T47D (cell line): Measurements from ENCODE around the gene ITCH.
"Not testable (repeated sequence)": the region's sequence is repeated elsewhere in the genome, so short reads cannot be mapped to it uniquely, and the experiment has no call there.

ENCODE experiments used
- DNase-seq, 2 experiments: peaks; one replicate each; pipeline versions ENCODE4 v3.0.0 to v3.0.0-alpha.2; 2011 to 2012; ENCODE audit warnings: low read depth in 1 of 2, low spot score in 1 of 2
- JUND ChIP-seq: IDR thresholded peaks from 2 replicates; pipeline ENCODE4 v1.6.1; 2012; ENCODE audit warnings: low read depth
- in situ Hi-C: cut with HindIII; loops from 2 replicates; pipeline ENCODE4 v1.10.0; 2016; ENCODE audit warnings: low sequenced_read_pairs, low pct_unique_long_range_greater_than_20kb

Gene ITCH

DNA sequence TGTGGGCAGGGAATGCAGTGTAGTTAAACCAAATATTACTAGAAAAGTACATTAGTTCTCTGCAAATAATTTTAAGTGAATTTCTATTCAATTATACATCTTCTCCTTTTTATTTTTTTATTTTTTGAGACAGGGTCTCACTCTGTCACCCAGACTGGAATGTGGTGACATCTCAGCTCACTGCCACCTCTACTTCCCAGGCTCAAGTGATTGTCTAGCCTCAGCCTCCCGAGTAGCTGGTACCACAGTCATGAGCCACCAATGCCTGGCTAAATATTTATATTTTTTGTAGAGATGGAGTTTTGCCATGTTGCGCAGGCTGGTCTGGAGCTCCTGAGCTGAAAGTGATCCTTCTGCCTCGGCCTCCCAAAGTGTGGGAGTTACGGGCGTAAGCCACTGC, 76.1 kb downstream of the ITCH start:
- in situ Hi-C loops = no loop called here
- DNase-seq = no peak
- TF ChIP-seq JUND = no peak

DNA sequence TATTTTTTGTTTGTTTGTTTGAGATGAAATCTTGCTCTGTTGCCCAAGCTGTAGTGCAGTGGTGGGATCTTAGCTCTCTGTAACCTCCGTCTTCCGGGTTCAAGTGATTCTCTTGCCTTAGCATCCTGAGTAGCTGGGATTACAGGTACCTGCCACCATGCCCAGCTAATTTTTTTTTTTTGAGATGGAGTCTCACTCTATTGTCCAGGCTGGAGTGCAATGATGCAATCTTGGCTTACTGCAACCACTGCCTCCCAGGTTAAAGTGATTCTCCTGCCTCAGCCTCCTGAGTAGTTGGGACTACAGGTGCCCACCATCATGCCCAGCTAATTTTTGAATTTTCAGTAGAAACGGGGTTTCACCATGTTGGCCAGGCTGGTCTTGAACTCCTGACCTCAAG, 78.3 kb downstream of the ITCH start:
- in situ Hi-C loops = not testable (repeated sequence)

DNA sequence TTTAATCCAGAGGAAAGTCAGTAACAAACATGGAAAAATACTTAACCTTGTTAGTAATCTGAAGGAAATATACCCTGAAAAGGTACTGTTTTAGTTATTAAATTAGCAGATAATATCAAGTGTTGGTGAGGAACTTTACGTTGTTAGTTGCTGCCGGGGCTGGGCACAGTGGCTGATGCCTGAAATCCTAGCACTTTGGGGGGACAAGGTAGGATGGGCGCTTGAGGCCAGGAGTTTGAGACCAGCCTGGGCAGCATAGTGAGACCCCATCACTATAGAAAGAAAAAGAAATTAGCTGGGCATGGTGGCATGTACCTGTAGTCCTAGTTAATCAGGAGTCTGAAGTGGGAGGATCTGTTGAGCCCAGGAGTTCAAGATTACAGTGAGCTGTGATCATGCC, 80.5 kb downstream of the ITCH start:
- in situ Hi-C loops = no loop called here
- TF ChIP-seq JUND = no peak

More for the DNA sequence above, 78.3 kb downstream of the ITCH start:
- not testable (repeated sequence) for DNase-seq

DNA sequence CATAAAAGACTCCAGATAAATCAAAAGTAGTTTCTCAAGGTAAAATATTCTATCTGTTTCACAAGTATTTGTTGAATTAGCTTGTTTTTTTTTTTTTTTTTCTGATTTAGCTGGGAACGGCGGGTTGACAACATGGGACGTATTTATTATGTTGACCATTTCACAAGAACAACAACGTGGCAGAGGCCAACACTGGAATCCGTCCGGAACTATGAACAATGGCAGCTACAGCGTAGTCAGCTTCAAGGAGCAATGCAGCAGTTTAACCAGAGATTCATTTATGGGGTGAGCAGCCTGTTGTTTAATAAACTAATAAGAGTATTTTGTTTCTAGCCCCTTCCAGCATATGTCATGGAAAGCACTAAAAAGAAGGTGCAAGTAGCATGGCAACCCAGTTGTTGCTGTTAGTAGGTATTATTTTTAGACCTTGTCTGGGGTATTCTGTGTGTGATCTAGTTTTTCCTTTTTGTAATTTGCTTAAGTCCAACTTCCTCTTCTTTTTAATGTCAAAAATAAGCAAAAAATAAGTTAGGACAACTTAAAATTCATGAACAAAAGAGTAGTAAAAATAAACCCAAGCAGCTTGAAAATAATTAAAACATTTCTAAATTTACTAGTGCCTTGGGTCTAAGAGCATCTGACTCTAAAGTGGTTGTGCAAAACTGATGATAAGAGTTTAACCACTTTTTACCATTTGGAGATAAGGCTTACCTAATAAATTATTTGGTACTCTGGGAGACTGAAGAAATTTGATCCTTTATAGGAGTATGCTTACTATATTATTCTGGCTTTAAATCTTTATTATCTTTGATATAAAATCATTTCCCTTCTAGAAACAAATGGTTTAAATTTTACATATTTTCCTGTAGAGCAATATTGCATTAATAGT, 82.3 kb downstream of the ITCH start:
- no peak for TF ChIP-seq JUND
- in situ Hi-C loops = no loop called here
- no peak for DNase-seq

More for the DNA sequence above, 80.5 kb downstream of the ITCH start:
- DNase-seq = no peak

DNA sequence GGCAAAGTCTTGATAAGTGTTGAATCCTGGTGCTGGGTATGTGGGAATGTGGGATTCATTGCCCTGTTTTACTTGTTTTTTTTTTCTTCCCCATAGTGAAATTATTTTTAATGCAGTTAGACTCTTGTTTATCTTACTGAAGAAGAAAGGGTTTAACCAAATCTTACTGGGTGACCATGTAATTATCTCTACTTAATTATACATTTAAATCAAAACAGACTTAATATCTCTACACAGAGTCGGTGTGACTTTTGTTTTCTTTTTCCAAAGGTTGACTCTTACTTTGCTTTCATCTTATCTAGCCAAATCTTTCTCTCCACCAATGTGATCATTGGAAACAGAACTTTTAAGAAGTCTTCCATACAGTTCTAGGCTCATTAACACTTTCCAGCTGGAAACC, 85.4 kb downstream of the ITCH start:
- in situ Hi-C loops = no loop called here
- no peak for TF ChIP-seq JUND

DNA sequence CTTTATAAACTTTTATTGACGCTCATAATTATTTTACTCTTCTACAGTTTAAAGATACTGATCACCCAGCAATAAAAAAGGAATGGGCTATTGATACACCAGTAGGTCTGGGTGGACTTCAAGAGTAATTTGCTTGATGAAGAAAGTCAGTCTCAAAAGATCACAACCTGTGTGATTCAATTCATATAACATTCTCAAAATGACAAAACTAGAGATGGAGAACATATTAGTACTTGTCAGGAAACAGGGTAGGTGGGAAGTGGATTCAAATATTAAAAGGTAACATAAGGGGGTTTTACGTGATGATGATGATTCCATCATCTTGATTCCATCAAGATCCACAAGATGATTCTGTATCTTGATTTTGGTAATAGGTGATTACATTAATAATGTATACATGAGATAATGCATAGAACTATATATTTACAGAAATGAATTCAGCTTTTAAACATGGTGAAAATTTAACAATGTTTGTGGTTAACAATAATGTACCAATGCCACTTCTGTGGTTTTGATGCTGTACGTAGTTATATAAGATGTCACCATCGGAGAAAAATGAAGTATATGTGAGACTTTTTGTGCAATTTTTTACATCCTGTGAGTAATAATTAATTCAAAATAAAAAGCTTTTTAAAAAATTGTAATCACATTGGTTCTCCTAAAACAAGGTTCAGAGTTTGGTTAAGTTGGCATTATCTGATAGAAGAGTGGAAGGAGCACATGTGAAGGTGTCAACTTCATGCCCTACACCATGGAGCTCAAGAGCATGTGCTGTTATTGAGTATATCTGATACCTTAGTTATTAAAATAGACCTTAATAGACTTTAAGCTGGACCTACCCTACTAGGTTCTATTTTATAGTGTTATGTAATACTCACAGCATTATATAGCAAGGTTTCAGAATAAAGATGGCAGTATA, 86.9 kb downstream of the ITCH start:
- in situ Hi-C loops = no loop called here
- TF ChIP-seq JUND = no peak
- DNase-seq = no peak

More for the DNA sequence above, 85.4 kb downstream of the ITCH start:
- DNase-seq = no peak

DNA sequence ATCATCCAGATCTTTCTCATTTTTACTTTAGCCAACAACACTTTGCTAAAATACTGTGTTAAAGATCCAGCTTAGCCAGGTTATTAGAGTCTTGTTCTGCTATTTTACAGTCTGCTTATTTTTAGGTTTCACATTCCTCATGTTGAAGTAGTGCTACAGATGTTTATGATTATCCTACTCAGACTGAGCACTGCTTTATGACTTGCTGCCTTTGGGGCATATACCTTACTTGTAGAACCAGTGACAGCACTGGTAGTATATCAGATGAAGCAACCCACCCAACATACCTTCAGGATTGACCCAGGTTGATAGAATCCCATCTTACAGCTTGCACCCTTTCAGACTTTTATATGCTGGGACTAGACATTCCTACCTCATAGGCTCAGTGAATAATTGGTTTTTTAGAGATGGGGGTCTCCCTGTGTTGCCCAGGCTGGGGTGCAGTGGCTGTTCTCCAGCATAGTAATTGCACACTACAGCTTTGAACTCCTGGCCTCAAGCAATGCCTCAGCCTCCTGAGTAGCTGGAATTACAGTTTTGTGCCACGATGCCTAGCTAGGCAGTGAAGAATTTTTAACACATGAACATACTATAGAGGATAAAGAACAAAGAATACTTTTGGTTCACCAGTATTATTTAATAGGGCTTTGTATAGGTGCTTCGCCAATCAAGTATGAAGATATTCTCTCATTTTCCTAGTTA, 89.4 kb downstream of the ITCH start:
- no peak for TF ChIP-seq JUND
- DNase-seq = no peak
- in situ Hi-C loops = no loop called here

DNA sequence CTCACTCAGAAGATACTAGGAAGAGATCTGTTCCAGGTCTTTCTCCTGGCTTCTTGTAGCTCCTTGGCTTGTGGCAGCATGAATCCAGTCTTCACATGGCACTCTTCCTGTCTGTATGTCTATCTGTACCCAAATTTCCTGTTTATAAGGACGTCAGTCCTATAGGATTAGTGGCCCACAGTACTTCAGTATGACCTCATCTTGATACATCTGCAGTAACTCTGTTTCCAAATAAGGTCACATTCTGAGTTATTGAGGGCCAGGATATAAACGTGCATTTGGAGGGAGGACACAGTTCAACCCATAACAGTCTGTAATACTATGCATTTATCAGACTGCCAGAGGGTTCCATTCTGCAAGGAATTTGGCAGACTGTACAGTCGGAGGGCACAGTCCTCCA, 95.6 kb downstream of the ITCH start:
- in situ Hi-C loops = no loop called here
- no peak for DNase-seq
- no peak for TF ChIP-seq JUND

DNA sequence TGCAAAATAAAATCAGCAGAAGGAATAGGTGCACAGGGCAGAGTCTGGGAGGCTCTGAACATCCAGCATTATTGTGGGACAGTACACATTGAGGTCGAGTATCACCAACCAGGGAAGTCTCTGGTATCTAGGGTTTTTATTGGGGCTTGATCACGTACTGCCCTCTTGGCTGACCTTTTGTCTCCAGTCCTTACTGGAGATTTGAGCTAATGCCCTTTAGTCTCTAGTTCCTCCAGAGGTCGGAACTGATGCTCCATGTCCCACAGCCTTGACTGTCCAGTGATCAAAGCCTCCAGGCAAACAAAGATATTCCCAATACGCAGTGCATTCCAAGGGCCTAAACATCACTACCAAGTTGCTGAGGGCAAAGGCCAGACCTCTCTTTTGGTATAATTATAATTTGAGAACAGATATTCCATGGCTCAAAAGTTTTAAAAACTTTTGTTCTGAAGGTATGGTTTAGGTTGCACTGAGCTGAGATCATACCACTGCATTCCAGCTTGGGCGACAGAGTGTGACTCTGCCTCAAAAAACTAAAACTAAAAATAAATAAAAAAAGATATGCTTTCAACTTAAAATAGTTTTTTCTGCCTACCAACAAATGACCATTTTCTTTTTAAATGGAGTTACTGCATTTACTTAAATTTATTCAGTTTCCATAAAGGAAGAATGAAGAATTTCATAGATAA, 96.3 kb downstream of the ITCH start:
- no peak for TF ChIP-seq JUND
- DNase-seq = no peak
- in situ Hi-C loops = no loop called here

DNA sequence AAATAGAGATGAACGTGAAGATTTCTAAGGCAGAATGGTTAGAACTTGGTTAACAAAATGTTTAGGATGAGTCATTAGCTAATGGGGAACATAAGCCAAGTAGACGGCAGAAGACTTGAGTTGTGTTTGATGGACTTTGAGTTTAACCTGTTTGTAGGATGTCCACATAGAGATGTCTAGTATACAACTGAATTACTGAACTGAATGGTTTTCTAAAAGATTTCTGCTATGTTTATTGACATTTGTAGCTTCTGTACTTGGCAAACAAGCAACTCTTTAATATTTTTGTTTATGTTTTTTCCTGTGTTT, 98.7 kb downstream of the ITCH start:
- no peak for DNase-seq
- TF ChIP-seq JUND = no peak
- in situ Hi-C loops = no loop called here

DNA sequence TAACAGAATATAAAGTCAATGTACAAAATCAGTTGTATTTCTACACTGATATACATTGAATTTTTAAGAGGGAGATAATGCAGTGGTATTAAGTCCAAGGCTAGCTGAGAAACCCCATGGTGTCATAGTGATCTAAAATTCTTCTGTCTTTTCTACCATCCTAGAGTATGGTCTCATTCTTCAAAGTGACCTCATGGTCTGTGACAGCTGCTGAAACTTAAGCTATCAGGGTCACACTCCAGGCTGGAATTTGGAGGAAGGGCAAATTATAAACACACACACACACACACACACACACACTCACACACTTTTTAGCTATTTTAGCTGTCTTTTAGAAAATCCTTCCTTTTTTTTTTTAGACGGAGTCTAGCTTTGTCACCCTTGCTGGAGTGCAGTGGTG, 105.9 kb downstream of the ITCH start:
- no peak for TF ChIP-seq JUND
- no peak for DNase-seq
- in situ Hi-C loops = no loop called here

DNA sequence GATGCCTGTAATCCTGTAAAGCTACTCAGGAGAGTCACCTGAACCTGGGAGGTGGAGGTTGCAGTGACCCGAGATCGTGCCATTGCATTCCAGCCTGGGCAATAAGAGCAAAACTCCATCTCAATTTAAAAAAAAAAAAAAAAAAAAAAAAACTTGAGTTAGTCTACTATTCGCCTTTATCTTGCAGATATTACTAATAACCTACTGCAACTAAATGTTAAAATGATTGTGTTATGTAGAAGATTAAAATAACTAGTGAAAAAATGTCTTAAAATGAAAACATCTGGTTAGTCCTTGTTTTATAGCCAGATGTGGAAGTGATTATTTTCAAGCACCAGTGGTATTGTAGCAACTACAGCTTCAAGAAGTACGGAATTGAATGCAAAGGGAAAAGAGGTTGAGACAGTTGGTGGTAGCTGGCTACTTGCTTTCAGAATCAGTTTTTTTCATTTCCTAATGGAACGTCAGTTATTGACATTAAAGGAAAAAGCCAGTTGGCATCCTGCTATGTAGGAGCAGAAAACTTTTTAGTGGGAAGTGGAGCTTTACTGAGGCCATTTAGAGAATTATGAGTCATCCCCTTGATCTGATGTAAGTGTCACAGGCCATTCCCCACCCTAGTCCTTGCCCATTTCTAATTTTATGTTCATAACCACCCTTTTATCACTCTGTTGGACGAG, 109.3 kb downstream of the ITCH start:
- in situ Hi-C loops = no loop called here
- no peak for TF ChIP-seq JUND
- DNase-seq = no peak
